Measurements from ENCODE around the gene GHR. TPM values are rescaled to one million over a fixed set of nuclear protein-coding genes. Genes with fewer than 3 reads are reported as not detected.
A peak's percentile ranks its signal among the peaks of the same experiment; 100 is the strongest.
"Not testable (repeated sequence)": the region's sequence is repeated elsewhere in the genome, so short reads cannot be mapped to it uniquely, and the experiment has no call there.

GHR gene
- total RNA-seq, 1 donor: 5.4 TPM

DNA sequence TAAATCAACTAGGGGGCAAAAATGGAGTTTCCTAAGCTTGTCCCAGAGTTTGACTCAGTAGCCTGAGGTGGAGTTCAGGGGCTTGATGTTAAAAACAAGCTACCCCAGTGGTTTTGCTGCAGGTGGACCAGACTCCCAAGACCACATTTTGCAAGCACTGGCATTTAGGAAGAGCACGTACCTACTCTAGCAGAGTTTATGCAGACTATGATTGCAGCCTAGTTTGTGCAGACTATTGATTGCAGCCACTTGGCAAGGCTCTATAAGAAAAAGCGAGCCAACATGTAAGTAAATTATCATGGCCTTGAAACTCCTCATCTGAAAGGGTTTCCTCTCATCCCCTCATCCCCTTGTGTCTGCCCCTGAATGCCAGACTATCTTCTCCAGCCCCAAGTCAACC, 231.4 kb downstream of the GHR start:
- no peaks in the 10 kb centered on the region for H3K36me3 ChIP-seq (ENCODE audit: insufficient read depth, low read length)
- TF ChIP-seq, protein P1, sequence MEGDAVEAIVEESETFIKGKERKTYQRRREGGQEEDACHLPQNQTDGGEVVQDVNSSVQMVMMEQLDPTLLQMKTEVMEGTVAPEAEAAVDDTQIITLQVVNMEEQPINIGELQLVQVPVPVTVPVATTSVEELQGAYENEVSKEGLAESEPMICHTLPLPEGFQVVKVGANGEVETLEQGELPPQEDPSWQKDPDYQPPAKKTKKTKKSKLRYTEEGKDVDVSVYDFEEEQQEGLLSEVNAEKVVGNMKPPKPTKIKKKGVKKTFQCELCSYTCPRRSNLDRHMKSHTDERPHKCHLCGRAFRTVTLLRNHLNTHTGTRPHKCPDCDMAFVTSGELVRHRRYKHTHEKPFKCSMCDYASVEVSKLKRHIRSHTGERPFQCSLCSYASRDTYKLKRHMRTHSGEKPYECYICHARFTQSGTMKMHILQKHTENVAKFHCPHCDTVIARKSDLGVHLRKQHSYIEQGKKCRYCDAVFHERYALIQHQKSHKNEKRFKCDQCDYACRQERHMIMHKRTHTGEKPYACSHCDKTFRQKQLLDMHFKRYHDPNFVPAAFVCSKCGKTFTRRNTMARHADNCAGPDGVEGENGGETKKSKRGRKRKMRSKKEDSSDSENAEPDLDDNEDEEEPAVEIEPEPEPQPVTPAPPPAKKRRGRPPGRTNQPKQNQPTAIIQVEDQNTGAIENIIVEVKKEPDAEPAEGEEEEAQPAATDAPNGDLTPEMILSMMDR (IDR thresholded peaks at IDR 0.05; ENCODE audit: extremely low read depth, low read depth, low read length): no peak
- no peak for DNase-seq (ENCODE audit: insufficient read length, low spot score, missing footprints)
- no peaks in the 10 kb centered on the region for H4K20me1 ChIP-seq (ENCODE audit: insufficient read depth, low read length)
- H3K9me3 ChIP-seq (ENCODE audit: low read depth, low read length): no peaks in the 10 kb centered on the region
- no peaks in the 10 kb centered on the region for H3K27me3 ChIP-seq (ENCODE audit: insufficient read depth, low read length)
- no peak overlapping the region for H3K4me3 ChIP-seq (ENCODE audit: insufficient read depth, low read length)
- no peaks in the 10 kb centered on the region for H3K79me2 ChIP-seq (ENCODE audit: insufficient read depth, low read length)
- H3K27ac ChIP-seq (ENCODE audit: low read depth, low read length): no peak overlapping the region
- H3K4me1 ChIP-seq (ENCODE audit: insufficient read depth, low read length): no peaks in the 10 kb centered on the region
- no peak overlapping the region for H2AFZ ChIP-seq (ENCODE audit: low read length)
- no peak overlapping the region for H3K4me2 ChIP-seq (ENCODE audit: insufficient read depth, low read length)

DNA sequence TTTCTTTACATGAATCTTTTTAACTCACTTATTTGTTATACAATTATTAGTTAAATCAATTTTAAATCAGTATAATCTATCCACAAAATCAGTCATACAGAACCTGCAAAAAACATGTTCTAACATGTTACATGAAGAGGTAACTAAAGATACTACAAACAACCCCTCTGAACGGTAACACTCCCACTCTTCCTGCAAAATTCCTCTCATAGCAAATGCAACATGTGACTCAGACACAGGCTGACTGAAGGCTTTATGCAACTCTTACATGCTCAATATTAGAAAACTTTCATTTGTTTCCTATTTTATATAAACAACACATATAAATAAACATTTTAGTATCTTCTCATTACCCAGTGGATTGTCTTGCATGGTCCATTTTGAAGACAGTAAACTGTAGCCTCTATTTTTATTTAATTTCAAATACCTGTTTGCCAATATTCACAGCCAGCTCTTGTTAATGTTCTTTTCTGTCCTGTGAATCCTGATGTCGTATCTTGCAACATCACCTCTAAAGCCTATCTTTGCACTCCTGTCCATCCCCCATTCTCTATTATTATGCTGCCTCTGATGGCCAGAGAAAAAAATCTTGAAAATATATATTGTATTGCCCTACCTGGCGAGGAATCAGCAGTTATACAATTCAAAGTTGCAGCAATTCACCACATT, 232.9 kb downstream of the GHR start:
- Histone ChIP-seq H2AFZ (ENCODE audit: low read length) (no peak overlapping the region), H3K79me2 (ENCODE audit: insufficient read depth, low read length) (no peaks in the 10 kb centered on the region), H3K27me3 (ENCODE audit: insufficient read depth, low read length) (no peaks in the 10 kb centered on the region), H3K4me1 (ENCODE audit: insufficient read depth, low read length) (no peaks in the 10 kb centered on the region), H3K4me3 (ENCODE audit: insufficient read depth, low read length) (no peak overlapping the region), H3K27ac (ENCODE audit: low read depth, low read length) (no peak overlapping the region), H3K4me2 (ENCODE audit: insufficient read depth, low read length) (peak overlapping the region; percentile 46), H3K9me3 (ENCODE audit: low read depth, low read length) (no peaks in the 10 kb centered on the region), H3K36me3 (ENCODE audit: insufficient read depth, low read length) (no peaks in the 10 kb centered on the region), H4K20me1 (ENCODE audit: insufficient read depth, low read length) (no peaks in the 10 kb centered on the region)
- no peak for DNase-seq (ENCODE audit: insufficient read length, low spot score, missing footprints)
- TF ChIP-seq, protein P1 (IDR thresholded peaks at IDR 0.05; ENCODE audit: extremely low read depth, low read depth, low read length): no peak

DNA sequence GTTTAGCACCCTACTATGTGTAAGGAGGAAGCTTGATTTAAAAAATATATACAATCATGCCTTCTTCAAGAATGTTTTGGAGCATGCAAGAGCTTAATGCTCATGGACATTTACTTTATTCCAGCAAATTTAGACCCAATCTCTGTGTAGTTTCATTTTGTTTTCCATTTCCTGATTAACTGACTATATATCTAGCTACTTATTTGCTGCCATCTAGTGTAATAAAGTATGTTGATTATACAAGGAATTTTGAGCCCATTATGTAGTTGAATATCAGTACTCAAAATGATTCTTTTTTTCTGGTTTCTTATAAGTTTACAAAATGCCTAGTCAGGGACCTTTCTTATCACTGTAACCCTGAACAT, 233.4 kb downstream of the GHR start:
- no peak overlapping the region for H3K4me3 ChIP-seq (ENCODE audit: insufficient read depth, low read length)
- no peak overlapping the region for H3K27ac ChIP-seq (ENCODE audit: low read depth, low read length)

DNA sequence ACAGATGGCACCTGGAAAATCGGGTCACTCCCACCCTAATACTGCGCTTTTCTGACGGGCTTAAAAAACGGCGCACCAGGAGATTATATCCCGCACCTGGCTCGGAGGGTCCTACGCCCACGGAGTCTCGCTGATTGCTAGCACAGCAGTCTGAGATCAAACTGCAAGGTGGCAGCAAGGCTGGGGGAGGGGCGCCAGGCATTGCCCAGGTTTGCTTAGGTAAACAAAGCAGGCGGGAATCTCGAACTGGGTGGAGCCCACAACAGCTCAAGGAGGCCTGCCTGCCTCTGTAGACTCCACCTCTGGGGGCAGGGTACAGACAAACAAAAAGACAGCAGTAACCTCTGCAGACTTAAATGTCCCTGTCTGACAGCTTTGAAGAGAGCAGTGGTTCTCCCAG, 236.6 kb downstream of the GHR start:
- H3K27me3 ChIP-seq (ENCODE audit: insufficient read depth, low read length); H3K4me1 ChIP-seq (ENCODE audit: insufficient read depth, low read length); H2AFZ ChIP-seq (ENCODE audit: low read length); H3K9me3 ChIP-seq (ENCODE audit: low read depth, low read length); H3K79me2 ChIP-seq (ENCODE audit: insufficient read depth, low read length); H3K4me3 ChIP-seq (ENCODE audit: insufficient read depth, low read length); H4K20me1 ChIP-seq (ENCODE audit: insufficient read depth, low read length); DNase-seq (ENCODE audit: insufficient read length, low spot score, missing footprints); H3K4me2 ChIP-seq (ENCODE audit: insufficient read depth, low read length); H3K36me3 ChIP-seq (ENCODE audit: insufficient read depth, low read length); H3K27ac ChIP-seq (ENCODE audit: low read depth, low read length): not testable (repeated sequence)

More for the DNA sequence above, 233.4 kb downstream of the GHR start:
- H2AFZ ChIP-seq (ENCODE audit: low read length): no peak overlapping the region
- H3K36me3 ChIP-seq (ENCODE audit: insufficient read depth, low read length): no peaks in the 10 kb centered on the region
- no peaks in the 10 kb centered on the region for H4K20me1 ChIP-seq (ENCODE audit: insufficient read depth, low read length)
- no peaks in the 10 kb centered on the region for H3K9me3 ChIP-seq (ENCODE audit: low read depth, low read length)
- peak overlapping the region; percentile 46 for H3K4me2 ChIP-seq (ENCODE audit: insufficient read depth, low read length)
- H3K4me1 ChIP-seq (ENCODE audit: insufficient read depth, low read length): no peaks in the 10 kb centered on the region
- no peaks in the 10 kb centered on the region for H3K79me2 ChIP-seq (ENCODE audit: insufficient read depth, low read length)
- no peak for DNase-seq (ENCODE audit: insufficient read length, low spot score, missing footprints)
- TF ChIP-seq, protein P1 (IDR thresholded peaks at IDR 0.05; ENCODE audit: extremely low read depth, low read depth, low read length): peak; percentile 33
- H3K27me3 ChIP-seq (ENCODE audit: insufficient read depth, low read length): no peaks in the 10 kb centered on the region

Data from osteoblast (primary cell).